Suprapubic skin (tissue), 4 donors: ENCODE results near the gene POC1A. TPM values are rescaled to one million over a fixed set of nuclear protein-coding genes. Genes with fewer than 3 reads are reported as not detected.
A peak's percentile ranks its signal among the peaks of the same experiment; 100 is the strongest.

Experiments used
- DNase-seq, 2 donors: peaks; one replicate each; pipeline ENCODE4 v3.0.0-alpha.2; 2019; ENCODE audit warnings: low spot score in 2 of 2
- H3K27ac ChIP-seq: fragments of 200-600 bp; sonication (generic); one replicate; pipeline ENCODE4 v1.5.1; 2019
- H3K27me3 ChIP-seq: fragments of 200-600 bp; sonication (generic); one replicate; pipeline ENCODE4 v1.5.1; 2019
- H3K36me3 ChIP-seq: fragments of 200-600 bp; sonication (generic); one replicate; pipeline ENCODE4 v1.5.1; 2019
- H3K4me1 ChIP-seq: fragments of 200-600 bp; sonication (generic); one replicate; pipeline ENCODE4 v1.5.1; 2019
- H3K4me3 ChIP-seq: fragments of 200-600 bp; sonication (generic); one replicate; pipeline ENCODE4 v1.5.1; 2019; ENCODE audit warnings: mild to moderate bottlenecking
- H3K9me3 ChIP-seq: fragments of 200-600 bp; sonication (generic); one replicate; pipeline ENCODE4 v1.5.1; 2019
- EP300 ChIP-seq: sonication (generic); formaldehyde crosslinking; IDR thresholded peaks from one replicate; pipeline ENCODE4 v1.6.1; 2017; ENCODE audit warnings: antibody characterized with exemption
- POLR2A ChIP-seq, 2 donors: fragments of 450-650 bp; IDR thresholded peaks; one replicate each; pipeline ENCODE4 v1.6.1; 2017; ENCODE audit warnings: antibody characterized with exemption in 2 of 2, mild to moderate bottlenecking in 2 of 2, moderate library complexity in 2 of 2
- POLR2AphosphoS5 ChIP-seq, 3 donors: sonication (generic); formaldehyde crosslinking; IDR thresholded peaks; one replicate each; pipeline ENCODE4 v1.6.1; 2017; ENCODE audit warnings: antibody characterized with exemption in 3 of 3
- WGBS: methylation state at CpG from one replicate; pipeline ENCODE4 v1.1.5; 2018; 5-methylcytosine and 5-hydroxymethylcytosine counted together
- total RNA-seq, 4 donors: library from RNA; depleted of rRNA; stranded (reverse); fragments of >200 nt; gene quantifications; one replicate each; pipeline ENCODE4 v1.1.0, GENCODE V29; 2016
- TF ChIP-seq, protein P1 (sequence below), 2 donors: fragments of 200-600 bp in 1 of 2; fragments of 450-650 bp in 1 of 2; sonication (generic) in 1 of 2; IDR thresholded peaks; one replicate each; pipeline ENCODE4 v1.5.1; 2016 to 2019; ENCODE audit warnings: antibody characterized with exemption in 2 of 2, mild to moderate bottlenecking in 1 of 2, moderate library complexity in 1 of 2

The POC1A gene
- total RNA-seq, 4 donors from 2014 or later, result 1.1 to 4.8 (median 1.6) TPM

DNA sequence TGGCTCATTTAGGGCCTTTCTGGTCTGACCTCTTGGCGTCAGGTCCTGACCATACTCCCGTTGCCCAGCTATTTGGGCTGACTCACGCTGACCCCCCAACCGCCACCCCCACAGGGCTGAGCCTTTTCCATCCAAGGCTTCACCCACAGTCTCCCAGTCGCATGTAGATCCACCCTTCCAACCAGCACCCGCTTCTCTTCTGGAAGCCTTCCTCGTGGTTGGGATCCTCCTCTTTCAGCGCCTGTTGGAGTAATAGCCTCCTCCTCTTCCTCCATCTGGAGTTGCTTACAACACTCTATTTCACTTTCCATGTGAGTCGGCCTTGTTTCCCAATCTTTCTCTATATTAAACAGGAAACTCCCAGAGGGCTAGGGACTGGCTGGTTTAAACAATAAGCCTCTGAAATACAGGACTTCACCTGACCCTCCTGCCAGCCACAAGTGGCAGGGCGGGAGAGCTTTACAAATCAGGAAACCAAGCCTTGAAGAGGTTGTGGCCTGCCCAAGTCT, 41.7 kb upstream of the POC1A start:
- 56% methylated on average over 10 of the region's 10 CpGs for WGBS
- H3K9me3 ChIP-seq, result no peaks in the 10 kb centered on the region
- DNase-seq, result no peak
- H3K27ac ChIP-seq, result peak overlapping the region; percentile 68
- H3K4me1 ChIP-seq, result peaks cover 50% of the 10 kb centered on the region
- TF ChIP-seq, protein P1, sequence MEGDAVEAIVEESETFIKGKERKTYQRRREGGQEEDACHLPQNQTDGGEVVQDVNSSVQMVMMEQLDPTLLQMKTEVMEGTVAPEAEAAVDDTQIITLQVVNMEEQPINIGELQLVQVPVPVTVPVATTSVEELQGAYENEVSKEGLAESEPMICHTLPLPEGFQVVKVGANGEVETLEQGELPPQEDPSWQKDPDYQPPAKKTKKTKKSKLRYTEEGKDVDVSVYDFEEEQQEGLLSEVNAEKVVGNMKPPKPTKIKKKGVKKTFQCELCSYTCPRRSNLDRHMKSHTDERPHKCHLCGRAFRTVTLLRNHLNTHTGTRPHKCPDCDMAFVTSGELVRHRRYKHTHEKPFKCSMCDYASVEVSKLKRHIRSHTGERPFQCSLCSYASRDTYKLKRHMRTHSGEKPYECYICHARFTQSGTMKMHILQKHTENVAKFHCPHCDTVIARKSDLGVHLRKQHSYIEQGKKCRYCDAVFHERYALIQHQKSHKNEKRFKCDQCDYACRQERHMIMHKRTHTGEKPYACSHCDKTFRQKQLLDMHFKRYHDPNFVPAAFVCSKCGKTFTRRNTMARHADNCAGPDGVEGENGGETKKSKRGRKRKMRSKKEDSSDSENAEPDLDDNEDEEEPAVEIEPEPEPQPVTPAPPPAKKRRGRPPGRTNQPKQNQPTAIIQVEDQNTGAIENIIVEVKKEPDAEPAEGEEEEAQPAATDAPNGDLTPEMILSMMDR (IDR thresholded peaks at IDR 0.05), result no peak
- TF ChIP-seq EP300 (no peak), POLR2AphosphoS5 (IDR thresholded peaks at IDR 0.05) (no peak), POLR2A (IDR thresholded peaks at IDR 0.05) (no peak)
- no peaks in the 10 kb centered on the region for H3K27me3 ChIP-seq
- no peak overlapping the region for H3K4me3 ChIP-seq
- no peaks in the 10 kb centered on the region for H3K36me3 ChIP-seq

DNA sequence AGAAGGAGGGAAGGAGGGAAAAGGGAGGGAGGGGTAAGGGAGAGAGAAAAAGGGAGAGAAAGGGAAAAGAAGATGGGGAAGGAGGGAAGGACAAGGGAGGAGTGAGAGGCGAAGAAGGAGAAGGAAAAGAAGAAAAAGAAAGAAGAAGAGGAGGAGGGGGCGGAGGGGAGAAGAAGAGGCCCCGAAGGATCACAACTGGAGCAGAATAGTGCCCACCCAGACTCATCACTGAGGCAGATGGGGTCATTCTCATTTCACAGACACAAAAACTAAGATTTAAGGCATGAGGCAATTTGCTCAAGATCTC, 41.0 kb upstream of the POC1A start:
- TF ChIP-seq POLR2A (IDR thresholded peaks at IDR 0.05), result no peak
- no peak for TF ChIP-seq EP300
- no peak for TF ChIP-seq POLR2AphosphoS5 (IDR thresholded peaks at IDR 0.05)
- TF ChIP-seq, protein P1 (IDR thresholded peaks at IDR 0.05), result no peak
- Histone ChIP-seq H3K4me3 (no peak overlapping the region), H3K27me3 (no peaks in the 10 kb centered on the region), H3K36me3 (no peaks in the 10 kb centered on the region), H3K27ac (no peak overlapping the region), H3K9me3 (no peaks in the 10 kb centered on the region), H3K4me1 (peaks cover 51% of the 10 kb centered on the region)
- no peak for DNase-seq
- WGBS, result 86% methylated on average over 3 of the region's 3 CpGs

DNA sequence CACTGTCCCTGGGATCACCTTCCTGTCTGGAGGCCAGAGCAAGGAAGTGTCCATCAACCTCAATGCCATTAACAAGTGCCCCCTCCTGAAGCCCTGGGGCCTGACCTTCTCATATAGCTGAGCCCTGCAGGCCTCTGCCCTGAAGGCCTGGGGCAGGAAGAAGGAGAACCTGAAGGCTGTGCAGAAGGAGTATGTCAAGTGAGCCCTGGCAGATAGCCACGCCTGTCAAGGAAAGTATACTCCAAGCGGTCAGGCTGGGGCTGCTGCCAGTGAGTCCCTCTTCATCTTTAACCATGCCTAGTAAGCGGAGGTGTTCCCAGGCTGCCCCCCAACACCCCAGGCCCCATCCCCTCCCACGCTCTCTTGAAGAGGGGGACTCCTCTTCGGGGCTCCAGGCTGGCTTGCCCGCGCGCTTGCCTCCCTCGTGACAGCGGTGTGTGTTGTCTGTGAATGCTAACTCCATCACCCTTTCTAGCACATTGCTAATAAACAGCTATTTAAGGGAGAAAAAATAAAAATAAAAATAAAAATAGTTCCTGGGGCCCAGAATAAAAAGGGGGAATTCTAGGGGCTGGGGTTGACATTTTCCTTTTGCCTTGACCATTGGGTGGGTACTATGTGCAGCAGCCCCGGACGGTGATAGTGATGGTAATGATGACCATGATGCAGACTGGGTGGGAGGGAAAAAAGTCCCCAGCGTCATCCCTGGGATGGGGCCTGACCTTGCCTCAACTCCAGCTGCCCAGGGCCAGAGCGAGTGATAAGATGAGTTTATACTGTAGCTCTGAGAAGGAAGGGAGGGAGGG, 40.5 kb upstream of the POC1A start:
- 93% methylated on average over 14 of the region's 14 CpGs for WGBS
- no peak for TF ChIP-seq POLR2AphosphoS5 (IDR thresholded peaks at IDR 0.05)
- TF ChIP-seq POLR2A (IDR thresholded peaks at IDR 0.05), result no peak
- TF ChIP-seq, protein P1 (IDR thresholded peaks at IDR 0.05), result no peak
- no peak for TF ChIP-seq EP300
- no peaks in the 10 kb centered on the region for H3K27me3 ChIP-seq
- DNase-seq, result no peak
- no peak overlapping the region for H3K4me3 ChIP-seq
- H3K4me1 ChIP-seq, result peaks cover 55% of the 10 kb centered on the region
- H3K36me3 ChIP-seq, result no peaks in the 10 kb centered on the region
- H3K27ac ChIP-seq, result no peak overlapping the region
- H3K9me3 ChIP-seq, result no peaks in the 10 kb centered on the region

DNA sequence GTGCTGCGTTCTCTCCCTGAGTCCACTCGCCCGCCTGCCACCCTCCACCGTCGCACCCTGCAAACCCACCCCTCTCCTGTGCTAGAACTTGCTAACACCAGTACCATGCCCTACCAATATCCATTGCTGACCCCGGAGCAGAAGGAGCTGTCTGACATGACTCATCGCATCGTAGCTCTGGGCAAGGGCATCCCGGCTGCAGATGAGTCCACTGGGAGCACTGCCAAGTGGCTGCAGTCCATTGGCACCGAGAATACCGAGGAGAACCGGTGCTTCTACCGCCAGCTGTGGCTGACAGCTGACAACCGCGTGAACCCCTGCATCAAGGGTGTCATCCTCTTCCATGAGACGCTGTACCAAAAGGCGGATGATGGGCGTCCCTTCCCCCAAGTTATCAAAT, 38.8 kb upstream of the POC1A start:
- no peak for TF ChIP-seq POLR2A (IDR thresholded peaks at IDR 0.05)
- Histone ChIP-seq H3K27ac (no peak overlapping the region), H3K9me3 (no peaks in the 10 kb centered on the region), H3K4me1 (peaks cover 44% of the 10 kb centered on the region), H3K4me3 (no peak overlapping the region), H3K36me3 (no peaks in the 10 kb centered on the region), H3K27me3 (no peaks in the 10 kb centered on the region)
- 70% methylated on average over 11 of the region's 18 CpGs for WGBS
- DNase-seq, result no peak

DNA sequence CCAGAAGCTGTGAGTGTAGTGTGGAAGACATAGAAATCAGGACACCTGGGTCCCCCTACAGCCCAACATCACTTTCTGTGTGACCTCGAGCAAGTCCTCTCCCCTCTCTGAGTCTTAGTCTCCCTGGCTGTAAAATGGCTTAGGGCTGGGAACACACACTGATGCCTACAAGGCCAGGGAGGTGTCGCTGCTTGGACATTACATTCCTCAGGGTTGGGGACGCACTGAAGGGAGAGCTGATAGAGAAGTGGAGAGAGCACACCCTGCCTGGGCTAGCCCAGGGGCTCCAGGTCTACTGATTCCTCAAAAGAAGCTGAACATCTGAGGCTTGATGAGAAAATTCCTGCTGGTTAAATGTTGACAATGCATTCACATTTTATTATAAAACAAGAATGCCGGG, 37.4 kb upstream of the POC1A start:
- TF ChIP-seq, protein P1 (IDR thresholded peaks at IDR 0.05), result no peak
- TF ChIP-seq POLR2AphosphoS5 (IDR thresholded peaks at IDR 0.05) (no peak), EP300 (no peak)
- H3K4me1 ChIP-seq, result peaks cover 32% of the 10 kb centered on the region

More for the DNA sequence above, 37.4 kb upstream of the POC1A start:
- H3K36me3 ChIP-seq, result no peaks in the 10 kb centered on the region
- 100% methylated on average over 1 of the region's 4 CpGs for WGBS
- DNase-seq, result no peak
- H3K27ac ChIP-seq, result no peak overlapping the region
- H3K4me3 ChIP-seq, result no peak overlapping the region
- H3K9me3 ChIP-seq, result no peaks in the 10 kb centered on the region
- H3K27me3 ChIP-seq, result no peaks in the 10 kb centered on the region
